GM12873 (cell line): ENCODE results near the gene KIR2DL4.
"Not testable (repeated sequence)": the region's sequence is repeated elsewhere in the genome, so short reads cannot be mapped to it uniquely, and the experiment has no call there.

ENCODE experiments used
- TF ChIP-seq, protein P1 (sequence below): IDR thresholded peaks from 2 replicates; pipeline ENCODE4 v1.5.1; 2012; ENCODE audit warnings: low read depth, mild to moderate bottlenecking, moderate library complexity, low read length, control low read depth; ENCODE audit not compliant: insufficient read depth; ENCODE audit errors: missing control alignments

The KIR2DL4 gene

DNA sequence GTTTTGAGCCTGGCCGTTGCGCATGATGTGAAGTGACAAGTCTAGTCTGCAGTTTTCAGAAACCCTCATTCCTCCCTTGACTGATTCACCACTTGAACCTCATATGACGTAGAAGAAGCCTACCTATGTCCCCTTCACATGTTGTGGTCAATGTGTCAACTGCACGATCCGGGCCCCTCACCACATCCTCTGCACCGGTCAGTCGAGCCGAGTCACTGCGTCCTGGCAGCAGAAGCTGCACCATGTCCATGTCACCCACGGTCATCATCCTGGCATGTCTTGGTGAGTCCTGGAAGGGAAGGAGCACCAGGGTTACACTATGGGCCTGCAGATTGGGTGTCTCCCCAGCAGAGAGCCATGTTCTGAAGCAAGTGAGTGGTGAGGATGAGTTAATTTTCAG, at the start of gene KIR2DL4:
Gene KIR2DL4 (plus strand): TSS at position 201 of the 400 bp plus-strand sequence. CDS start 42 bp downstream, at position 243.
- TF ChIP-seq, protein P1, sequence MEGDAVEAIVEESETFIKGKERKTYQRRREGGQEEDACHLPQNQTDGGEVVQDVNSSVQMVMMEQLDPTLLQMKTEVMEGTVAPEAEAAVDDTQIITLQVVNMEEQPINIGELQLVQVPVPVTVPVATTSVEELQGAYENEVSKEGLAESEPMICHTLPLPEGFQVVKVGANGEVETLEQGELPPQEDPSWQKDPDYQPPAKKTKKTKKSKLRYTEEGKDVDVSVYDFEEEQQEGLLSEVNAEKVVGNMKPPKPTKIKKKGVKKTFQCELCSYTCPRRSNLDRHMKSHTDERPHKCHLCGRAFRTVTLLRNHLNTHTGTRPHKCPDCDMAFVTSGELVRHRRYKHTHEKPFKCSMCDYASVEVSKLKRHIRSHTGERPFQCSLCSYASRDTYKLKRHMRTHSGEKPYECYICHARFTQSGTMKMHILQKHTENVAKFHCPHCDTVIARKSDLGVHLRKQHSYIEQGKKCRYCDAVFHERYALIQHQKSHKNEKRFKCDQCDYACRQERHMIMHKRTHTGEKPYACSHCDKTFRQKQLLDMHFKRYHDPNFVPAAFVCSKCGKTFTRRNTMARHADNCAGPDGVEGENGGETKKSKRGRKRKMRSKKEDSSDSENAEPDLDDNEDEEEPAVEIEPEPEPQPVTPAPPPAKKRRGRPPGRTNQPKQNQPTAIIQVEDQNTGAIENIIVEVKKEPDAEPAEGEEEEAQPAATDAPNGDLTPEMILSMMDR = no peak

DNA sequence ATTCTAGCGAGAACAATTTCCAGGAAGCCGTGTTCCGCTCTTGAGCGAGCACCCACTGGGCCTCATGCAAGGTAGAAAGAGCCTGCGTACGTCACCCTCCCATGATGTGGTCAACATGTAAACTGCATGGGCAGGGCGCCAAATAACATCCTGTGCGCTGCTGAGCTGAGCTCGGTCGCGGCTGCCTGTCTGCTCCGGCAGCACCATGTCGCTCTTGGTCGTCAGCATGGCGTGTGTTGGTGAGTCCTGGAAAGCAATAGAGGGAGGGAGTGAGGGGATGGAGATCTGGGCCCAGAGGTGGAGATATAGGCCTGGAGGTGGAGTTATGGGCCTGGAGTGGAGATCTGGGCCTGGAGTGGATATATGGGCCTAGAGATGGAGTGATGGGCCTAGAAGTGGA, 33.8 kb upstream of the KIR2DL4 start, which contains the start of gene KIR2DL1:
Gene KIR2DL1 (plus strand): TSS at position 148 of the 400 bp plus-strand sequence. CDS start 58 bp downstream, at position 206.
- TF ChIP-seq, protein P1 = not testable (repeated sequence)

DNA sequence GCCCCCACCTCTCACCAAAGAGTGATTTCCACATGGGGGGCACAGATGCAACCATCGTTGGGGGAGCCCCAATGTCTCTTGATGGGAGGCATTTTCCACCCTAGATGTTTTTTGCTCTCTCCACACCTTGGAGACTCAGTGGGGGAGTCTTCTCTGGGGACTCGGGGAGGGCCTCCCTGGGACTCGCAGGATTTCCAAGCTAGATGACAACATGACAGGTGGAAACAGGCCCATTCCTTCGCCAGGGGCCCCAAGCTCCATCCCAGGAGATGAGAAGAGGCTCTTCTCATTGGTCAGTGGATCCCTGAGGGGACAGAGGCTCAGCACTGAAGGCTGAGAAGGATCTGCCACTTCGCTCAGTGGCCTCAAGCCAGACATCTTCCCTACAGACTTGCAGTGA, 12.7 kb upstream of the KIR2DL4 start:
- TF ChIP-seq, protein P1 = no peak

DNA sequence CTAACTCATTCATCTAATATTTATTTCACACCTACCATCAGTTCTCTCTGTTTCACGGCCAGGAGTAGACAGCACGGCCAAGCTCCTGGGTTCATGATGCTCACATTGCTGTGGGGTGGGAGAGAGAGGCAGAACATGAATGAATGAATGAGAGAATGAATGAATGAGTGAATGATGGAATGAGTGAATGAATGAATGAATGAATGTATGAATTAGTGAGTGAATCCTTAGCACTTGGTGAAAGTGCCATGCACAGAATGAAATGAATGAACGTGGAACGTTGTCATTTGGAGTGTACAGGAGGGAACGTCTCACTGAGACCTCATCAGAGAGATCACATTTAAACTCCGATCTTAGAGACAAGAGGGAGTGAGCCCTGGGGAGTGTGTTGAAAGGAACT, 11.9 kb upstream of the KIR2DL4 start:
- TF ChIP-seq, protein P1 = no peak

DNA sequence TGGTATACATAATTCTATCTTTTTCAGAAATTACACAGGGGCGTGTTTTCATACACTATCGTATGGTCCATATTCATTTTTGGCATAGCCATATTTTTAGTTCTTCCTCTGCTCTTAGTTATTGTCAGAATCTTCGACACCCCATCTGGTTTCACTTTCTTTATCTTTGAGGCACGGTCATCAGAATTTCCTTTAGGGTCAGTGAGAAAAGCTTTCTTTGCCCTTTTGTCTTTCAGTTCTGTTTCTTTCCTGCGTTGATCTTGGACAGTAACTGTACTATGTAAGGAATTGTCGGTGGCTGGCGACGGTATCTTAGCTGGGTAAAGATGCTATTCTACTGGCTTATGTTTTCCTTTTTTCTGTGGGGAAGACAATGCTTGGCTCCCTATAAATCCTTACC, 10.6 kb upstream of the KIR2DL4 start:
- TF ChIP-seq, protein P1 = no peak

DNA sequence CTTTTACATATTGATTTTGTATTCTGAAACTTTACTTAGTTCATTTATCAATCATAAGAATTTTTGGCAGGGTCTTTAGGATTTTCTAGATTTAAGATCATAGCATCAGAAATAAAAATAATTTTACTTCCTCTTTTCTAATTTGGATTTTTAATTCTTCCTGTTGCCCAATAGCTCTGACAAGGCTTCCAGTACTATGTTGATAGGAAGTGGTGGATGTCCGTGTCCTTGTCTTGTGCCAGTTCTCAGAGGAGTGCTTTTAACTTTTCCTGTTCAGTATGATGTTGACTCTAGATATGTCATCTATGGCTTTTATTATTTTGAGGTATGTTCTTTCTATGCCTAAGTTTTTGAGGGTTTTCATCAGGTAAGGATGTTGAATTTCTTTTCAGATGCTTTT, 7.7 kb upstream of the KIR2DL4 start:
- TF ChIP-seq, protein P1 = no peak

DNA sequence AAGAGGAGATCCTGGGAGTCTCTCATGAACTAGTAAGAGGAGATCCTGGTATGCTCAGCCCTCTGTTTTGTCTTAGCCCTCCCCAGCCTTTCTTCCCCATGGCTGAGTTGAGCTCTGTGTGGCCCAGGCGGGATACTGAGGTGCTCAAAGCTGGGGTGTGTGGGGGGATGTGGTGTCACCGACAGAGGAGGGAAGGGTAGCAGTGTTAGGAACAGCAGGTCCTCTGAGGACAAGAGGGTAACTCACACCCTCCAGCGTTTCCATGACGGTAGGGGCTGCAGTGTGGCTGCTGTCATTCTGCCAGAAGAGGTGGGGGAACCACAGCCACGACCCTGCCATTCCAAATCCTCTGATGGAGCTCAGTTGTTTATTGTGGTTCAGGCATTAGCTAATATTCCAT, 691 bp downstream of the KIR2DL4 start:
- TF ChIP-seq, protein P1 = no peak
